Non-pigmented ciliary epithelial cell (primary cell): ENCODE results near the gene ENTHD1.
"Not testable (repeated sequence)": the region's sequence is repeated elsewhere in the genome, so short reads cannot be mapped to it uniquely, and the experiment has no call there.

Source experiments
- DNase-seq: peaks from one replicate; pipeline ENCODE4 v3.0.0-alpha.2; 2010; ENCODE audit warnings: low read depth

The ENTHD1 gene

DNA sequence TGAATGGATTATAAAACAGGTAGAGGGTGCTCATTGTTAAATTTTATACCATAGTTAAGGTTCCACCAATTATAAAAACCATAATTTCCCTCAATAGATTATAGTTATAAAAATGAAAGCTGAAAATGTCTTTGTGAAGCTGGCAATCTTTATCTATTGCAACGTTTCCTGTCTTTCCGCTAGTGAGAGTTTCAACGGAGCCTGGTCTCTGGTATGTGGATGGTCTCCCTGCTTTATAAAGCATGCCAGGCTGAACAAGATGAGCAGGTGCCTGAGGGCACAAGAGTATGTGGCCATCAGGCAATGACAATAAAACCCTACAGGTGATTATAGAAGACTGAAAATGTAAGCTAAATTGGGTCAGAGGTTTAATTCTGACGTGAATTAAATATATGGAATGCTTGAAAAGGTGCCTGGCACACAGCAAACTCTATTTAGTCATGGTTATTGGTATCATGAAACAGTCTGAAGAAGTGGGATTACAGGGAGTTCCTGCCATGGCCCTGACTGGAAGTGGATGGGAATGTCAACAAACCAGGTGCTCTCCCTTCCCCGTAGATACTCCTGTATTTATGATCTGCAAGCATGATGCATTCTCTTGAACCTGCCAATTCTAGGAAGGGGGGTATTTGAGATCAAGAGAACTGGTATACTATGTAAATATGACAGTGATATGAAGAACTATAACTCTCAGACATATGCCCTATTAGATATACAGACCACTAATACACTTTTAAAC lies 115.7 kb downstream of the ENTHD1 start:
- no peak for DNase-seq

GRCh38 chr22:39776295-39777009 lies 117.1 kb downstream of the ENTHD1 start:
- no peak for DNase-seq

DNA sequence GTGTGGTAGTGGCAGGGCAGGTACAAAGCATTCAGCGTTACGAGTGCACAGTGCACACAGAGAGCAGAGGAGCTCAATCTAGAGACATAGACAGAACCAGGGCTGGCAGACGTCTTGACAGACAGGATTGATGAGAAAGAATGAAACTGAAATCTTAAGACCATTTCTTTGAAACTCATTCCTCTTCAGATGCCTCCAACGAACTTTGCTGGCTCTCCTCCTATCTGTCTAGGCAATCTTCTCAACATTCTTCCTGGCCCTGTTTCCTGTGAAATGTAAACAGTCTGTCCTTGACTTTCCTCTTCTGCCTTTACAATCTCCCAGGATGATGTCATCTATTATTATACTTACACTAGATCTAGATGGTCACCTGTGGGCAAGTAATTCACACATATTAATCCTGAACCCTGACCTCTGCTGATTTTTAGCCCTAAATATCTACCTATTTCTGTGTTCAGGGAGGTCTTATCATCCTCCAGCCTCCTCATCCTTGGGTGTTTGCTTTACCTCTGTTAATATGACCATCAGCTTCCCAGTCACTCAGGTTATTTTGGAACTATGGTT lies 119.5 kb downstream of the ENTHD1 start:
- peak; percentile 6 for DNase-seq

- DNase-seq = no peak
These were observed 120.1 kb downstream of the ENTHD1 start for GRCh38 chr22:39773503-39773902.

DNA sequence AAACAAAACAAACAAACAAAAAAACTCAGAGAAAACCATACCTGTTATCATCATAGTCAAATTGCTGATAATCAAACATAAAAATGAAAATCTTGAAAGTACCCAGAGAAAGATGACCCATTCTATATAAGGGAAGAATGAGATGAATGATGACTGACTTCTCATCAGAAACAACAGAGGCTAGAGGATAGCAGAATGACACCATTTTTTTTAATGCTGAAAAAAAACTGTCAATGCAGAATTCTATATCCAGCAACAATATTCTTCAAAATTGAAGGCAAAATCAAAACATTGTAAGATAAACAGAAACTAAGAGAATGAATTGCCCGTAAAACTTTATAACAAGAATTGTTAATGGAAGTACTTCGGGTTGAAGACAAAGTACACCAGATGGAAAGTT lies 122.1 kb downstream of the ENTHD1 start:
- no peak for DNase-seq

DNA sequence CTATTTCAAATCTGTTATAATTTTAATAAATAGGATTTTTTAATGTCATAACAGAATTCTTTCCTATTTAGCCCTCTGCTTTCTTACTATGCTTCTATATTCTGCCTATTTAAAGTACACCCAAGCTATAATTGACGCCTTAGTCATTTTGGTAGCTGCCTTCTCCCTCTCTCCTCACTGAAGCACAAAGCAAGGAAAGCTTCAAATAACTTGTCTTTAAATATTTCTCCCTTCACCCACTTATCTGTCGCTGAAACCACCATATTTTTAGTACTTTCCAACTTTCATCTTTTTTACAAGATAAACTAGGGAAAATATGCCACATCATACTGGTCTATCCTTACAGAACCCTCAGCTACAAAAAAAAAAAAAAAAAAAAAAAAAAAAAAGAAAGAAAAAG lies 127.9 kb downstream of the ENTHD1 start:
- no peak for DNase-seq

DNA sequence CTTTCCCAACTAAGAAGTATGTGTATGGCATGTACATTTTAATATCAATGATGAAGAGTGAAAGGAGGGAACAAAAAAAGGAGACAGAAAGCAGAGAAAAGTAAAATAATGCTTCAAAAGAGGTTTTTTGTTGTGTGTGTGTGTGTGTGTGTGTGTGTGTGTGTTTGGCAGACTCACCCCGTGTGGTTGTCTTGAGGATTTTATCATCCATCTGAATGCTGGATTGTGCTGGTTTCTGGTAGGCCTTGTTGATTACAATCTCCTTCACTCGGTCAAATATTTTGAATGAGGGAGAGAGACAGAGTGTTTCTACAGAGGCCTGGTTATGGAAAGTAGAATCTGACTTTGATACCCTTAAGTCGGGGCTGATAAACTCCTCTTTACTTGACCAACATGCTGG lies 128.5 kb downstream of the ENTHD1 start:
- no peak for DNase-seq

DNA sequence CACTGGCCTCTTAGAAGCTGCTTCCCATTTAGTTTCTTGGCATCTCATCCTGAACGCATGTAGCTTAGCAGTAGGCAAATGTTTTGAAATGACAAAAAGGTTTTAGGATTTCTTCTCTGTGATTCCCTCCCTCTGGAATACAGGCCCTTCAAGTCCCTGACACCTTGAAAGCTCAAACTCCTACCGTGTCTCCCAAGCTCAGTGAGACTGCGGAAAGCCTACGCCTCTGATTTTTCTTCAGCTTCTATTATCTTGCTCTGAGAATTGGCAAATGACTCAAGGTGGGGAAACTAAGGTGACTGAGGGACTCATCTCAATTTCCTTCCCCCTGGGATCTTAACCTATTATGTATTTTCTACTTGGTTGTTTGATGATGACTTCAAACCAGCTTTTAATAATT lies 130.3 kb downstream of the ENTHD1 start:
- DNase-seq = no peak

GRCh38 chr22:39750759-39751158 lies 142.8 kb downstream of the ENTHD1 start:
- DNase-seq = no peak

DNA sequence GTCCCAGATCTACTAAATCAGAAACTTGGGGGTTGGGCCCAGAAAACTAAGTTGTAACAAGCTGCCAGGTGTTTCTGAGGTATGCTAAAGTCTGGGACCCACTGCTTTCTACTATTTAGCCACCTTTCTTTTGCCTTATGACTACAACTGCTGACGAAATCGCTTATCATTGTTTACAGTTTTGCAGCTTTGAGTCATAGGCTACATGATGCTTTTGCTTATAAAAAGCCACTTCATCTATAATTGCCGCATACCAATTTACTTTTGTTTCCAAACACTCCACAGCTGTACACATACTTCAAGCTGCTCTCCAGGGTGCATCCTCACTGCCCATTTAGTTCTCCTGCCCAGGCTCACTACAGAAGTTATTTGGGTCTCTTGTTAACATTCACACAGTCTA lies 144.7 kb downstream of the ENTHD1 start:
- peak; percentile 35 for DNase-seq

- DNase-seq = no peak
These were observed 146.8 kb downstream of the ENTHD1 start for GRCh38 chr22:39746600-39747262.

GRCh38 chr22:39745789-39746188 lies 147.8 kb downstream of the ENTHD1 start:
- DNase-seq = no peak

GRCh38 chr22:39744353-39744752 lies 149.2 kb downstream of the ENTHD1 start:
- no peak for DNase-seq

GRCh38 chr22:39743935-39744334 lies 149.6 kb downstream of the ENTHD1 start:
- no peak for DNase-seq

GRCh38 chr22:39739338-39740027 lies 154.1 kb downstream of the ENTHD1 start:
- no peak for DNase-seq

DNA sequence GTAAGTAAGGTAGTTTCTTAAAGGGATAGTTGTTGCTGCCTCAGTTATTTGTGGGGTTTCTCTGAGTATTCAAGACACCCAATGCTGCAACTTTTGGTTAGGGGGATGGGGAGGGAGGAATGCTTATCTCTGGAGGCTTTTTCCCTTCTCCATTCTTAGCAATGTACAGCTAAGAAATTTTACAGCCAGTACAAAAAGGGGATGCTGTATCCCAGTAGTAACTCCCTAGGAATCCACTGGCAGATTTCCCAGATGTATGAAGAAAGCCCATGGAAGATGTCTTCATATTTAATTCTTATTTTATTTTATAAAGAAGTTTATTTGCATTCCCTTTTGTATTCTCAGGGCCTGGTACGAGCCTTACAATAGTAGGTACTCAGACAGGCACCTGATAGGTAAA lies 154.8 kb downstream of the ENTHD1 start:
- peak; percentile 11 for DNase-seq

DNA sequence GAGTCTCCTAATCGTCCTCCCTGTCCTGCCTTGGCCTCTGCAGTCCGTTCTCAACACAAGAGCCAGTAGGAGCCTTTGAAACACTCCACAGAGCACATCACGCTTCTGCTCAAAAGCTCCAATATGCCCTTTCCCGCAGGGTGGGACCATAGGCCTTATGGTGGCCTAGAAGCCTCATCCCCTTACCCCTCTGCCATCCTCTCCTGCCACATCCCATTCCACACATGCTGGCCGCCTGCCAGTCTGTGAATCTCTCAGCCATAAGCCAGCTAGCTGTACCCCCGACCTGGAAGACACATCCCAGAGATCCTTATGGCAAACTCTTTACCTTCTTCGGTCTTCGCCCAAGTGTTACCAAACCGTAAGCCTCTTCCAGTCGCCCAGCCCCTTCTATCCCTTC lies 157.8 kb downstream of the ENTHD1 start:
- no peak for DNase-seq

DNA sequence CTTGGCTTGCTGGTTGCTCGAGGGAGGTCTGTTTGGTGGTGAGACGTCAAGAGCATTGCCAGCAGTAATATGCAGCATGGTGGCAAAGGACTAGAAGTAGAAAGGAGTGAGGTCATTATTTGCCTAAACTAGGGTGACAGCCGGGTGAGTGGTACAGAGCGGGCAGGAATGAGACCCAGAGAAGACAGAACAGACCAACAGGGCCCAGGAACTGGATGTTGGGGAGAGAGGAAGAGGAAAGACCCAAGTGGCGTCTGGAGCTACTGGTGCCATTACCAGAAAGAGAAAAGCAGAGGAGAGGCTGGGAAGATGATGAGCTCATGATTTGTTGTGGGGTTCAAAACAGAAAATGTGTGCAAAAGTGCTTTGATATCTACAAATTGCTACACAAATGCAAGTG lies 158.7 kb downstream of the ENTHD1 start:
- DNase-seq = no peak

GRCh38 chr22:39734046-39734445 lies 159.5 kb downstream of the ENTHD1 start:
- not testable (repeated sequence) for DNase-seq

- no peak for DNase-seq
These were observed 160.4 kb downstream of the ENTHD1 start for GRCh38 chr22:39733191-39733590.

DNA sequence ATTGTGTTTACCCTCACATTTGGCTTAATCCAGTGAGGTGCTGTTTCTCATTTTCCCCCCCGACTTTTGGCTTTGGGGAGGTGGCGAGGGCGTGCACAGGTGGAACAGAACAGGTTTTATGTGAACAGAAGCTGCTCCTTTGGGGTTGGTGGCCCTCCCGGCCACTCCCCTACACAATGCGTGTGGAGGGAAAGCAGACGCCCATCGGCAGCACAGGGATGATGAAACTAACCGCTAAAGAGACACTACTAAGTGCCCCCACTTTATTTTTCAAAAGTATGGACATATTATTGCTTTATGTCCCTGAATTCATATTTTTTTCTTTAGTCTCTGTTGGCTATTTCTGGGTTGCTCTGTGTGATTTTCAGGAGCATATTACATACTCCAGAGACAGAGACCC lies 160.9 kb downstream of the ENTHD1 start:
- no peak for DNase-seq

GRCh38 chr22:39731881-39732555 lies 161.5 kb downstream of the ENTHD1 start:
- DNase-seq = no peak
